Measurements from ENCODE around the gene SCRN2.

Gene SCRN2

DNA sequence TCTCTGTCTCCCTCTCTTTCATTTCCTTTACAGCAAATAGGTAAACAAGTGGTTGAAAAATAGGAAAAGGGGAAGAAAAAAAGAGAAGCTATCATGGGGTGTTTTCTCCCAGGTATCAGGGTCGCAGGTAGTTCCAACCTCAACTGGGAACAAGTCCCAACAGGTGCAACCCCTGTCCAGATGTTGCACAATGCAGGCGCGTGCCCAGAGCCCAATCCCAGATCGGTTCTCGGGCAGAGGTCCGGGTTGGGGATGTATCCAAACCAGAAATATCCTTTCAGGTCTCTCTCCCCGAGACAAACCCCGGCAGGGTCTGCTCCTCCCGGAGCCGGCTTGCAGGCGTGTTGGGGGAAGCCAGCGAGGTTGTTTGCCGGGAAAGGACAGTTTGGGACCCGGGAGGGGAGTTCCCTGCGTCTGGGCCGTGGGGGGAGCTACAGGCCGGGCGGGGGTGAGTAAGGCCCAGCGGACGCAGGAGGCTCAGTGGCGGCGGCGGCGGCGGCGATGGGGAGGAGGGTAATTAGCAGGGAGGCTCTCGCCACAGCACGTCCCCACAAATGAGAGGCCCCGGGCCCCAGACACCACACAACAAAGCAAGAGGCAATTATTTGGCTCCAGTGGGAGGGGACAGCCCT lies 31.1 kb upstream of the SCRN2 start:
- no peak for DNase-seq (ENCODE audit: low read depth in 4 of 4, low spot score in 1 of 4)

DNA sequence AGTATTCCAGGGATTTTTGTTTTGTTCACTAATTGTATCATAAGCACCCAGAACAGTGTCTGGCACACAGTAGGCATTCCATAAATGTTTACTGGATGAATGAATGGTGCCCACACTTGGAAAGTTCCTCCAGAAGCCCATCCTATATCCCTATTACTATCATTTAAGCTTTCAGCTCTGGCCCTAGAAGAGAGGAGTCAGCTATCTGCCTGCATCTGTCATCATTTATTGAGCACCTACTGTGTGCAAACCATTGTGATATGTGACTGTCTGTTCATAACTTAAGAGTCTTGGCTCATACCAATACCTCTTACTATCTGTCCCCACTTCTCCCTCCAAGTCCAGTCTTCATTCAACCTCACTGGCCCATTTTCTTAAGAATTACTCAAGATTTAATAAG lies 30.0 kb upstream of the SCRN2 start:
- DNase-seq (ENCODE audit: low read depth in 4 of 4, low spot score in 1 of 4) = no peak

DNA sequence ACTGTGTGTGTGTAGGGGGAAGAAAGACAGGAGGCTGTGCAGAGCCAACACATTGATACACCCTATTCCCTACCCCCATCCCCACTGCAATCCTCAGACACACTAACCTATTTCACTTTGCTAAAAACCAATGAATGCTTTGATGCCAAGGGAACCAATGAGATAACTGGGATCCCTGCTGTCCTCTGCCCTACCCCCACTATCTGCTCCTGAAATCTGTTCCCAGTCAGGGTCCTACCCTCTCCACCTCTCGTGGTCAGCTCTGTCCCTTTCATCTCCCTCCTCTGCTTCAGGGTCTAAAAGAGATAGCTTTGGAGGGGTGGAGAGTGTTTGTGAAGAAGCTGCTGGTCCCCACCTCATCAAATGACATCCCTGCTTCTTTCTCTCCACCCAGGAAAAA lies 29.0 kb upstream of the SCRN2 start:
- DNase-seq (ENCODE audit: low read depth in 4 of 4, low spot score in 1 of 4) = no peak

DNA sequence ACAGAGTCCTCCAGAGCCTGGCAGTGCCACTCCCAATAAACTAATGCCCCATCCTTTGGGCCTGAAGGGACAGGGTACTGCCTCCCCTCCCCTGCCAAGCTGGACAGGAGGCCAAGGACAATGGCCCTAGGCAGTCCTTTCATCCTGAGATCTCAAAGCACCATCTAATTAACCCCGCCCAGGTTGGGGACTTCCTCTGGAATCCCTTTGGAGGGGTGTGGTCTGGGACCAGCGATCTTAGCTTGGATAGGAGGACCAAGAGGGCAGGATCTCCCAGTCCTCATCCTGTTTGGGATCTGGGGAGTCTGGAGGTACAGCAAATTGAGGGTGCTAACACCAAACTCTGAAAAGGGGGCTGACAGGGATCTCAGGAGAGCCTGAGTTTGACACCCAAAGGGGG lies 28.0 kb upstream of the SCRN2 start:
- DNase-seq (ENCODE audit: low read depth in 4 of 4, low spot score in 1 of 4) = no peak

DNA sequence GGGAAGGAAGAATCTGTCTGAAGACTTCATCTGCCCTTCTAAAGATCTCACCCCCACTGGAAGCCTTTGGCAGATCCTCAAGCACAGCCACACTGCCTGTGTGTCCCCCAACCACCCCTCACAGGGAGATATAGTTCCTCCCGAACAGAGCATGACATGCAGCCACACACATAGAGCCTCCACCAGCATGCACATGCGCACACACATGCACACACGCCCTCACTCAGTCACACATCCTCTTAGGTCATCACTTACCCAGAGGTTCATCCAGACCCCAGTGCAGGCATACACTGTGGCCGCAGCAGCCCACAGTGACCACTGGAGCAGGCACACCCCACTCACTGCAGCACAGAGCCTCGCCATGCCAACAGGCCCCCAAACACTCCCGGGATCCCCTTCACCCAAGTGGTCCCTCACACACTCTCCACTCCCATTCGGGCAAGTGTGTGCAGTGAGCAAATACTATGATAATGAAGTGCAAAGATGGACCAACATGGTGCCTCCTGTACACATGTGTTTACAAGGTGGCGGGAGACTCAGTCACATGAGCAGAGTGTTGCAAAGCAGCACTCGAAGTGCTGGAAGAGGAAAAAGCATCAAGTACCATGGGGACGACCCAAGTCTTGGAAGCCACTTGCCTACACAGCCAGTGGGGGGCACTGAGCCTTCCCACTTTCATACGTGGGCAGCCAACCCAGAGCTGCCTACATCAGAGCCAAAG lies 26.9 kb upstream of the SCRN2 start:
- DNase-seq (ENCODE audit: low read depth in 4 of 4, low spot score in 1 of 4) = no peak

DNA sequence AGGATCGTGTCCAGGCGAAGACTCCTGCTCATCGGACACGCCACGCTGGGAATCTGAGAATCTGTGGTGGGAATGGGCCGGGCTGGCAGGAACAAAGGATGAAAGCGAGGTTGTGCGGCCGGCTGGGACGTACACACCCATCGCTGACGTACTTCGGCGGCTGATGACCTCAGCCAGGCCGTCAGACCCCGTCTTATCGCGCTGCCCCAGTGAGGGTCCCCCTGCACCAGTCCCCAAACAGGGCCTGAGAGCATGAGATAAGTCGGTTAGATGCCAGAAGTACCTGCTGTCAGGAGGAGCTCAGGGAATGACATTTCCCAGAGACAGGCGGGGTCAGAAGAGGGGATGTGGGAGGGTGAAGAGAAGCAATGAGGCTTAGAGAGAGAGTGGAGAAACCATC lies 25.9 kb upstream of the SCRN2 start:
- DNase-seq (ENCODE audit: low read depth in 4 of 4, low spot score in 1 of 4) = no peak

DNA sequence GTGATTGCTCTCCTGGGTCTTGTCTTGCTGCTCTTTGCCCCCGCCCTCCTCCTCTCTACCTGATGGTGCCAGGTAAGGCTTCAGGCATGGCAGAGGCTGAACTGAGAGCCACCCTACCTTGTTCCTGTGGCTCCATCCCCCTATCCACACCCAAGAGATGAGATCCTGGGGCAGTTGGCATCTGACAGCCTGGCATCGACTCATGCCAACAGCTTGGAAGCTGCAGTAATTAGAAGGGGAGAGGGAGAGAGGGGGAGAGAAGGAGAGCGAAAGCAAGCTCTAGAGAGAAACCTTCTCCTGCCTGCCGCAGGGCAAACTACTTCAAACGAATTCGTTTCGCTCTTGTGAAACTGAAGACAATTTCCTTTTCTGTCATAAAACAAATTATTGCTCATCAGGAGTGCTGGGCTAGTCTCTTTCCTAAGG lies 23.7 kb upstream of the SCRN2 start:
- DNase-seq (ENCODE audit: low read depth in 4 of 4, low spot score in 1 of 4) = no peak

DNA sequence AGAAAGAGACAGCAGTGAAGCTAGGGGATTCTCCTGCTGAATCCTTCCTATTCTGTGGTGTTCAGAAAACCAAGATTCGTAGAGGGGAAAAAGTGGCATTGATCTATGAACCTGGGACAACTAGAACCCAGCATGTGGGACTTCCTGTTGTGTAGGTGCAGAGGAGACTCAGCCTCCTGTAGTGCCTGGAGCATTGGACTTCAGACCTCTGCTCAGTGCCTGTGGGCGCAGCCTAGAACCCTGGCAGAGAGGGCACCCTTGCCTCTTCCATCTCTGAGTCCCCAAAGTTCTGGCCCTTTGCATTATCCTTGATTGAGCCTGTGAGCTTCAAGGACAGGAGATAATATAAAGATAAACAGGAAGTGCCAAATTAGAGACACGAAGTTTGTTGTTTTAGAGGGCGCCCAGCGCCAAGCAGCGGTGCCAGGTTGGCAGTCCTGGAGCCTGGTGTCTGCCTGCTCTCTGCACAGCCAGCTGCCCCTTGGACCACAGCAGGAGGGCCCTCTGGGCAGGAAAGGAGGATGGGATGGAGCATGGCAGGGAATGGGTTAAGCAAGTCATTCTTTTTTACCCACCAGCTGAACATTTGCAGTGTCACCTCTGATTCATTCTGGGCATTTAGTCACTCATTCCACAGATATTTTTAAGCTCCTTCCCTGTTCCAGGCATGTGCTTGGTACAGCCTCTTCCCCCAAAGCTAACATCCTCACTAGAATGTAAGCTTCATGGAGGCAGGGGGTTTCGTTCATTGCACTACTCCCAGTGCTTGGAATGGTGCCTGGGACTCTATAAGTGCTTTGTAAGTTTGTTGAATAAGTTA lies 21.8 kb upstream of the SCRN2 start:
- DNase-seq (ENCODE audit: low read depth in 4 of 4, low spot score in 1 of 4) = no peak

DNA sequence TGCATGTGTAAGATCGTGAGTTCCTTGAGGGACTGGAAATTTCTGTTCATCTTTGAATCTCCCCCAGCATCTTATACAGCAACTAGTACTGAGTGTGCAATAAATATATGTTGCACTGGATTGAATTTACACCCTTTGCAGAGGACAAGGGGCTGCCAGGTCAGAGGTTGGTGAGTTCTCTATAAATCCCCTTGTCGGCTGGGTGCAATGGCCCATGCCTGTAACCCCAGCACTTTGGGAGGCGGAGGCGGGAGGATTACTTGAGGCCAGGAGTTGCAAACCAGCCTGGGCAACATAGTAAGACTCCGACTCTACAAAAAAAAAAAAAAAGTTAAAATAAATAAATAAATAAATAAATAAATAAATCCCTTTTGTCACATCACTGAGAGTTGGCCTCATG lies 19.3 kb upstream of the SCRN2 start:
- DNase-seq (ENCODE audit: low read depth in 4 of 4, low spot score in 1 of 4) = no peak

DNA sequence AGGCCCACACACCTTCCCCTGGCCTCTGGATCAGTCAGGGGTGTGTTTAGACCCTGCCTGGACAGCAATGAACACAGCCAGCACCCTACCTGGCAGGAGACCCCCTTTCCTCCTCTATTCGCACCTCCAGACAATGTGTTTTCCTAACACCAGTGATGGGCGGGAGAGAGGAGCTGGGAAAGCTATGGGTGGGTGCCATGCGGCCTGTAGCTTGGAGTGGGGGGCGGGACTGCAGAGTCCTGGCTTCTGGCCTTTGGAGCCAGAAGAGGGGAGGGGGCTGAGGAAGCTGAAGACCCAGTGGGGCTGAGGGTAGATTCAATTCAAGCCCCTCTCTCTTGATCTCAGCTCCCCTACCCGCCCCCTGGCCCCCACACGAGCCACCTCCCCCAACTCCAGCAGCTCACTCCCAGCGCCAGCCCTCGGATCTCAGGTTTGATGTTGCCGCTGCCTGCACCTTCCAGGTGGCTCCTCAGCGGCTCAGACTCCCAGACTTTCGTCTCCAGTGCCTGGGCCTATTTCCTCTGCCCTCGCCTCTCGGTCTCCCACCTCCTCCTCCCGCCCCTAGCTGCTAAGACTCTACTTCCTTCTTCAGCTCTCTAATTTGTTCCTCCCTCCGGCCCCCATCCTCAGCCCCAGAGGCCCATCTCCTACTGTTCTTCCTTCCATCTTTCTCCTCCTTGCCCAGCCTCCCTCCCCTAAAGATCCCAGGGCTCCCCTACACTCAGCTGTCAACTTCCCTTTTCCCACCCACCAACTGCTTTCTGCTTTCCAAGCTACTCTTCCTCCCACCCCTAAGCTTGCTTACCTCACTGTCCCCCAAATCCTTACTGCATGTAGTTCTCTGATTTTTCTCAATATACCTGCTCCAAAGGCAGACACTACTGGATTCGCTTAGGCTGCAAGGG lies 16.7 kb upstream of the SCRN2 start:
- no peak for DNase-seq (ENCODE audit: low read depth in 4 of 4, low spot score in 1 of 4)

DNA sequence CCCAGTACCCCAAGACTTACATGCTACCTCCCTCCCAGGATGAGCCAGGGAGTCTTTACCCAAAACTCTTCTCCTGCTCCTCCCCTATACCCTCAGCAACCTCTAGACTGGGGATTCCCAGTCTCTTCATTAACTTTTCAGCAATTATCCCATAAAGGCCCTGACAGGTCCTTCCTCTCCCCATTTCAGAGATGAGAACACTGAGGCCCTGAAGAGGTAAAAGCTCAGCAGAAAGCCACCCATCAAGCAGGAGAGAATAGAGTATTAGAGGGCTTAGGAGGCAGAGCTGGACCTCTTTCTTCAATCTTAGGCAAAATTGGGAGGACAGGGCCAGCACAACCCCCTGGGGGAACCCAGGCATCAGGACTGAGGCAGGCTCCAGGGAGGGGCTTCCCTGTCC lies 15.8 kb upstream of the SCRN2 start:
- no peak for DNase-seq (ENCODE audit: low read depth in 4 of 4, low spot score in 1 of 4)

DNA sequence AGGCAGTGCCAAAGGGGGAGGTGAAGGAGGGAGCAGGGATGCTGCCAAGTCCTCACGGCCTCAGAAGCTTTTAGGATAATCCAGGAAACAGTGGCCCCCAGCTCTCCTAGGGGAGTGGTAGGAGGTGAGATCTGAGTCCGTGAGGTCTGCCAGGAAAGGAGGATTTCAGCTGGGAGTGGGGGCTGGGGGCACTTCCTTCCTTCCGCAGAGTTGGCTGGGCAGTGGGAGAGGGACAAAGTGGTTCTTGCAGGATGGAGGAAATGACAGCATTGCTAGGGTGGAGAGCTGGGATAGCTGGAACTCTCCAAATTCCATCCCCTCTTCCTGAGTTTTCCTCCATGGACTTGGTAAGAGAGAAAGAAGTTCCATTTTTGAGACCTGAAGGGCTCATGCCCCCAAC lies 14.7 kb upstream of the SCRN2 start:
- DNase-seq (ENCODE audit: low read depth in 4 of 4, low spot score in 1 of 4) = no peak

DNA sequence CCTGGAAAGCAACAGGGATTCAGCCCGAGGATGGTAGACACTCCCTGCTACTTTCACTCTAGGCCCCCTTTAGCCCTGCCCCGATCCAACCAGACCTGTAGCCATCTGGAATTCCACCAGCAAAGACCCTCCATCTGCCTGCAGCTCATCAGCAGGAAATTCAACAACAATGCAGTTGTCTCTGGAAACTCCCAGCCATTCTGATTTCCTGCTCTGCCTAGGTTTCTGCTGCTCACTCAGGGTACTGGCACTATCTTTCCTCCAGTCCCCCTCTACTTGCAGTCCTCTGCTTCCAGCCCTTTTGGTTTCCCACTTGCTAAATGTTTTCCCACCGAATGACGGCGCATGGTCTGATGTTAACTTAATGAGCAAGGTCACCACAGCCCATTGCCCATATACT lies 12.5 kb upstream of the SCRN2 start:
- no peak for DNase-seq (ENCODE audit: low read depth in 4 of 4, low spot score in 1 of 4)

DNA sequence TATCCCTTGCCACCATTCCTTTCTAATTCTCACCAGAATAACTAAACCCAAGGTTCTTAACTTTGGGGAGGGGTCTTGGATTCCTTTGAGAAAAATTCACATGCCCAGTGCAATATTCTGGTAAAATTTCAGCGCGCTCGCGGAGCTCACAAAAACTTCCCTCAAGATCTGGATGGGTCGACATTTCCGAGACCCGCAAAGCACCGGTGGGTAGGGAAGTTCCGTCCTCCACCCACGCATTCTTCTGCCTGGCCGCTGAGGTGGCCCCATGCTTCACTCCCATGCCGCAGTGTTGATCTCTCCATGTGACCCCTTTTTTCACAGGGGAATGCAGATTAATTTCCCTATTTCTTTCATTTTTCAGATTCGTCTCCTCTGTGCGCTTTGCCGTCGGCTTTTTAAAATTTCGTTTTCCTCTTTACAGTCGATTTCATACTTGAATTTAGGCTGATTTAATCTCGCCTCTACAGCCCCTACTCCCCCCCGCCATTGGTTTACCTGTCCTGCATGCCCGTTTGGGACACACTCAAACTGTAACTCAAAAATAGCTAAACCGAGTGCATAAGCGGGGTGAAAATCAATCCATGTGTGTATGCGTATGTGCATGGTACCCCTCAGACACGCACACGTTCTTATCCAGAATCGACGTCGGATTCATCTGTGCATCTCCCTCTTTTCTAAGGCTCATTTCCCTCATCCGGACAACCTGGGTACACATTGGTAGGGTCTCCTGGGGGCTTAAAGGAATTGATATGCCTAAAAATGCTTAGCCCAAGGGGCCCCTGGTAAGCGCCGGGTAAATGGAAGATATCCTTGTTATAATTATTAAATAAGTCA lies 11.3 kb upstream of the SCRN2 start:
- DNase-seq (ENCODE audit: low read depth in 4 of 4, low spot score in 1 of 4) = no peak

DNA sequence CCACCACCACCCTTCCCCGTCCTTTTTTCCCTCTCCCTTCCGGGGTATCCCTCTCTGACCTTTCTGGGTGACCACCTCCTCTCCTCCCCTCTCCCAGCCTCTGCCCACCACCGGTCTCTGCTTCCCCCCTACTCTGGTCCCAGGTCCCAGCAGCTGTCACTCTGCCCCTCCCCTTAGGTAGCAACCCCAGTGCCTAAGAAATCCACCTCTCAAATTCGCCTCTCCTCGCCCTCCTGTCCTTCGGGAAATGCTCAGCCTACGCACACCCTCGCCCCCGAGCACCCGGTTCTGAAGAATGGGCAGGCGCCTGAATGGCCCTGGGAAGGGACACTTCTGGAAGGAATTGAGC lies 10.7 kb upstream of the SCRN2 start:
- no peak for DNase-seq (ENCODE audit: low read depth in 4 of 4, low spot score in 1 of 4)

DNA sequence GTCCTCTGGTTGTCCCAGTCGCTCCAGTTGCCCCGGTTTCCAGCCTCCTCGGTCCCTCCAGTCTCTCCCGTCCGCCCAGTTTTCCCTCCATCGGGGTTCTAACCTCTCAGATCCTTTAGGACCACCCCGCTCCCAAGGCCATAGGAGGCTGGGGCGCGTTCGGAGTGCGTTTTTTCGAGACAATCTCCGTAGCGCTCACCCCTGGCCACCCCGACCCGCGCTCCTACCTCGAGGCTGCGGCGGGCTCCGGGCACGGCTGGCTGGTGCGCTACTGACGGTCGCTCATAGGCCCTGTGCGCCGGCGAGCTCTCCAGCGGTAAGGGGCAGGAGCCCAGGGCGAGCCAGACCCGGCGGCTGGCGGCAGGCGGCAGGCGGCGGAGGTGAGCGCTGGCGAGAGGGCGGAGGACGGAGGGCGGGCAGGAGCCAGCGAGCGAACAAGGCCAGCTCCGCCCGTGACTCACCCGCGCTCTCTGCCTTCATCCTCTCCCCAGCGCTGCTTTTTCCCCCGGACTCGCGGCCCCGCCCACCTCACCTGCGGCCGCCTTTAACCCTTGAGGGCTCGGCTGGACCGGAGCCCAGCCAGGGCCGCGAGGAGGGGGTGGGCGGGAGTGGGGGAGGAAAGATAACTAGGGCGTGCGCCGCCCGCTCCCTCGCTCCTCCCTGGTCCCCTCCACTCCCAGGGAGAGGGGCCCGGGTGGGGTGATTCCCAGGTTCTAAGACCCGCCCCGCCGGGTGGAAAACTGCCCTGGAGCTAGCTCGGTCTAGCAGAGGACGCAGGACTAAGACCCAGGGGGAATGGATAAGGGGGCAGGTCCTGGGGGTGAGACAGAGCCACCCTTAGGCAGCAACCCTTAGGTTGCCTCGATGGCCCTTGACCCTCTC lies 9.9 kb upstream of the SCRN2 start, which contains the start of gene SP6:
Gene SP6 (minus strand): TSS at position 472 of the 882 bp plus-strand sequence. CDS start 2,734 bp downstream, outside the sequence.
- peak in 3 of 4 experiments; percentile 38 to 78 (median 59) for DNase-seq (ENCODE audit: low read depth in 4 of 4, low spot score in 1 of 4)

DNA sequence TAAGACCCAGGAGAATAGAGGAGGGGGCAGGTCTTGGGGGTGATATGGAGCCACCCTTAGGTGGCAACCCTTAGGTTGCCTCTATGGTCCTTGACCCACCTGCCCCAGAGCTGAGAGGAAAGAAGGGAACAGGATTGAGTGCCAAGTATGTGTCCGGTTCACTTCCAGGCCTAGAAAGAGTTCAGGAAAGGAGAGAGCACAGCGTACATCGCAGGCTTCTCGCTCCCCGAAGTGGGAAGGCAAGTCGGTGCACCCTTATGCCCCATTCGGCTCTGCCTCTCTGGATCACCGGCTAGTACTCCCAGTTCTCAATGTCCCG lies 9.3 kb upstream of the SCRN2 start:
- DNase-seq (ENCODE audit: low read depth in 4 of 4, low spot score in 1 of 4) = no peak

DNA sequence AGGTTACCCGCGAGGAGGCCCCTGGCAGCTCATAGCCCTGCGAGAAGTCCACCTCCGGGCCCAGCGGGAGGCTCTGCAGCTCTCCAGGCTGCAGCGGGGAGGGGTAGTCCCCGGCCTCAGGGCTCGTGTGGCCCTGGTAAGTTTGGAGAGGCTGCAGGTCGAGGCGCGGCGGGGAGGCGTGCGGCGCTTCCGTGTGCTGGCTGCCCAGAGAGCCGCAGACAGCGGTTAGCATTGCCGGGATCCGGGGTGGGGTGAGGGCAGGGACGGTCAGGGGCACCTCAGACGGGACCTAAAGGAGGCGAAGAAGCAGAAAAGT lies 7.1 kb upstream of the SCRN2 start:
- no peak for DNase-seq (ENCODE audit: low read depth in 4 of 4, low spot score in 1 of 4)

DNA sequence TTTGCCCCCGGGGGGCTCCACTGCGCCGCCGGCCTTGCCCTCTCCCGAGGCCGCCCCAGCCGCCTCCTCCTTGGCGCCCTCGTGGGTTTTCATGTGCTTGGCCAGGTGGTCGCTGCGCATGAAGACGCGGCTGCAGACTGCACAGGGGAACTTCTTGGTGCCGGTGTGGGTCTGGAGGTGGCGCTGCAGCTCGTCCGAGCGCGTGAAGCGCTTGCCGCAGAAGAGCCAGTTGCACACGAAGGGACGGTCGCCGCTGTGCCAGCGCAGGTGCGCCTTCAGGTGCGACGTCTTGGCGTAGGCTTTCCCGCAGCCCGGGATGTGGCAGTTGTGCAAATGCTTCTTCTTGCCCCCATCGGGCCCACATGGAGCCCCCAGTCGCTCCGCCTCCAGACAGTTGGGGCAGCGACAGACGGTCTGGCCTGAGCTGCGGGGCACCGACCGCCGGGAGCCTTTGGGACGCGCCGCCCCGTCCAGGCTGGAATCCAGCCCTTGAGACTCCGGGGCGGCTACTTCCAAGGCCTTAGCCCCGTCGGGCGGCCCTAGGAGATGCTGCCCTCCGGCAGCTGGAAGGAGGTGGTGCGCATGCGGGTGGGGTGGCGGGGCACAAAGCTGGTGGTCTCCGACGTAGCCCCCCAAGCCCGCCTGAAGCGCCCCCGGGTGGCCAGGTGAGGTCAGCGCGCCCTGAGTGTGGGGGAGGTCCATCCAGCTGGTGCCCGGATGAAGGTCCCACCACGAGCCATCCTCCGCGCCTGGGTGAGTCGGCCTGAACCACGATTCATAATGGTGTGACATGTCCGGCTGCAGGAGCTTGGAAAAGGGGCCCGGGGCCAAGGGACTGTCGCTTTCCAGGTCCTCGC lies 6.5 kb upstream of the SCRN2 start:
- DNase-seq (ENCODE audit: low read depth in 4 of 4, low spot score in 1 of 4) = no peak
